Endothelial cell (in vitro differentiated cells): ENCODE data around the gene GSG1. TPM values are rescaled to one million over a fixed set of nuclear protein-coding genes. Genes with fewer than 3 reads are reported as not detected.
A peak's percentile ranks its signal among the peaks of the same experiment; 100 is the strongest.

Source experiments
- DNase-seq: peaks from one replicate; pipeline ENCODE4 v3.0.0; 2021; ENCODE audit warnings: low spot score
- H3K27ac Mint-ChIP-seq: one replicate; pipeline ENCODE4 v1.8.0; 2021; ENCODE audit warnings: mixed read lengths, inconsistent platforms; ENCODE audit not compliant: unreplicated experiment
- H3K27me3 Mint-ChIP-seq: one replicate; pipeline ENCODE4 v1.8.0; 2021; ENCODE audit warnings: mild to moderate bottlenecking, moderate library complexity, mixed read lengths, inconsistent platforms; ENCODE audit not compliant: unreplicated experiment
- H3K36me3 Mint-ChIP-seq: one replicate; pipeline ENCODE4 v1.8.0; 2021; ENCODE audit warnings: mild to moderate bottlenecking, low read depth, mixed read lengths, inconsistent platforms; ENCODE audit not compliant: unreplicated experiment
- H3K4me1 Mint-ChIP-seq: one replicate; pipeline ENCODE4 v1.8.0; 2021; ENCODE audit warnings: mild to moderate bottlenecking, mixed read lengths, inconsistent platforms; ENCODE audit not compliant: unreplicated experiment
- H3K4me3 Mint-ChIP-seq: one replicate; pipeline ENCODE4 v1.8.0; 2021; ENCODE audit warnings: mild to moderate bottlenecking, mixed read lengths, inconsistent platforms; ENCODE audit not compliant: unreplicated experiment
- H3K9me3 Mint-ChIP-seq: one replicate; pipeline ENCODE4 v1.8.0; 2021; ENCODE audit warnings: mixed read lengths, inconsistent platforms; ENCODE audit not compliant: unreplicated experiment
- total RNA-seq: library from RNA; stranded (reverse); fragmentation: NEBNext Ultra II Directional; extraction: Animal tissue kit (Norgen Biotek cat#: 25700); gene quantifications from one replicate; pipeline ENCODE4 v1.2.1, GENCODE V29; 2021; ENCODE audit not compliant: unreplicated experiment
- TF ChIP-seq, protein P1 (sequence below): fragments of 200-600 bp; sonication (generic); IDR thresholded peaks from one replicate; pipeline ENCODE4 v1.5.0; 2021; ENCODE audit warnings: antibody characterized with exemption; ENCODE audit not compliant: unreplicated experiment

The GSG1 gene
- total RNA-seq, 1 donor from 2014 or later, result 0.46 TPM

DNA sequence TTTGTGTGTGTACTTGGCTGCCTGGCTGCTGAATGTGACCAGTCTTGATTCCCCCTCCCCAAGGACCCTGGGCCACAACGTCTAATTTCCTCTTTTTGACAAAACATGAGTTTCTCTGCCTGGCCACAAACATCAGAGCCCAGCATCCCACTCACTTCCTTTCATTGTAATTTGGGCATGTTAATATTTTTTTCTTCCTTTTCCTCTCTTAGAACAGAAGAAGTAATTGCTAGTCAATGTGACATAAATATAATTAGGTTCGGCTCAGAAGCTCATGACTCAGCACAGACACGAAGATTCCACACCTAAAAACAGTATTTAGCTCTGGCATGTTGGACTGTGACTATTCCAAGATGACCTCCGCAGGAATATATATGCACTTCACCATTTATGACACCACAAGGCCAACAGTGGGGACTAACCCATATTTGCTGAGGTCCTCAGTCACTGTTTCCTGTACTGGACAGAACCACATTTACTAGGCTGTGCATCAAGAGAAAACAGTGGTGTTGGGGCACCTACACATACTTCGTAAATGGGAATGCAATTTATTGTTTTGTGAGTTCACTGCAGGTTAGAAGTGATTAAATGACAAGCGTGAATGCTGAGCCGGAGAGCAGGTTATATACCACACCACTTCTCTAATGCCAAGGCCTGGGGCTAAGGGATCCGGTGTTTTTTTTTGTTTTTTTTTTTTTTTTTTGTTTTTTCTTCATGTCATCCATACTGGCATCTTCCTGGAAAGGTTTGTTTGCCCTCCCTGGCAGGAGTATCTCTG is 4.2 kb downstream of the GSG1 start:
- Mint-ChIP-seq H3K4me1 (peaks cover 65% of the 10 kb centered on the region), H3K4me3 (peak overlapping the region; percentile 70), H3K27ac (peak overlapping the region; percentile 100), H3K36me3 (peaks cover 10% of the 10 kb centered on the region), H3K27me3 (peaks cover 19% of the 10 kb centered on the region), H3K9me3 (no peaks in the 10 kb centered on the region)
- peak; percentile 31 for DNase-seq
- TF ChIP-seq, protein P1, sequence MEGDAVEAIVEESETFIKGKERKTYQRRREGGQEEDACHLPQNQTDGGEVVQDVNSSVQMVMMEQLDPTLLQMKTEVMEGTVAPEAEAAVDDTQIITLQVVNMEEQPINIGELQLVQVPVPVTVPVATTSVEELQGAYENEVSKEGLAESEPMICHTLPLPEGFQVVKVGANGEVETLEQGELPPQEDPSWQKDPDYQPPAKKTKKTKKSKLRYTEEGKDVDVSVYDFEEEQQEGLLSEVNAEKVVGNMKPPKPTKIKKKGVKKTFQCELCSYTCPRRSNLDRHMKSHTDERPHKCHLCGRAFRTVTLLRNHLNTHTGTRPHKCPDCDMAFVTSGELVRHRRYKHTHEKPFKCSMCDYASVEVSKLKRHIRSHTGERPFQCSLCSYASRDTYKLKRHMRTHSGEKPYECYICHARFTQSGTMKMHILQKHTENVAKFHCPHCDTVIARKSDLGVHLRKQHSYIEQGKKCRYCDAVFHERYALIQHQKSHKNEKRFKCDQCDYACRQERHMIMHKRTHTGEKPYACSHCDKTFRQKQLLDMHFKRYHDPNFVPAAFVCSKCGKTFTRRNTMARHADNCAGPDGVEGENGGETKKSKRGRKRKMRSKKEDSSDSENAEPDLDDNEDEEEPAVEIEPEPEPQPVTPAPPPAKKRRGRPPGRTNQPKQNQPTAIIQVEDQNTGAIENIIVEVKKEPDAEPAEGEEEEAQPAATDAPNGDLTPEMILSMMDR, result no peak

DNA sequence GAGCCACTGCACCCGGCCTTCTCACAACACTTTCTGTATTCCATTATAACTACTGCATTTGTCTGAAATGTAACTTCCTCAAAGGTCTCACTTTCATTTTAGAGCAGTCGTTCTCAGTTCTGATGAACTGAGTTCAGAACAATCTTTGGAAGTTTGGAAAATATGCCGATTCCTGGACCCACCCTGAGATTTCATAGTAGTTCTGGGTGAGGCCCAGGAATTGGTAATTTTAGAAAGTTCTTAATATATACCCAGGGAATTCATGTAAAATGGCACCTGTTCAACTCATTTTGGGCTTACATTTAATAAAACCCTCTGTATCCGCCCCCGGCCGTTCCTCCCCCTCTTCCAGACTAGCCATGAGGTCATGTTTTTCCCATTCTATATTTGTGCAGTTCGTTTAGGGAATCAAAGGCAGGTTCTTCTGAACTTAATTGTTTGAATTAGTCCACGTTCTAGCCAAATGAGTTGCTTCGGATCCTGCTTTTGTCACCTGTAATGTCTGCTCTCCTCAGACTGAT is 5.9 kb downstream of the GSG1 start:
- H3K4me3 Mint-ChIP-seq, result peak overlapping the region; percentile 22
- peaks cover 10% of the 10 kb centered on the region for H3K36me3 Mint-ChIP-seq
- TF ChIP-seq, protein P1, result no peak
- H3K27me3 Mint-ChIP-seq, result peaks cover 18% of the 10 kb centered on the region
- peaks cover 56% of the 10 kb centered on the region for H3K4me1 Mint-ChIP-seq
- no peaks in the 10 kb centered on the region for H3K9me3 Mint-ChIP-seq
- H3K27ac Mint-ChIP-seq, result peak overlapping the region; percentile 100
- no peak for DNase-seq

DNA sequence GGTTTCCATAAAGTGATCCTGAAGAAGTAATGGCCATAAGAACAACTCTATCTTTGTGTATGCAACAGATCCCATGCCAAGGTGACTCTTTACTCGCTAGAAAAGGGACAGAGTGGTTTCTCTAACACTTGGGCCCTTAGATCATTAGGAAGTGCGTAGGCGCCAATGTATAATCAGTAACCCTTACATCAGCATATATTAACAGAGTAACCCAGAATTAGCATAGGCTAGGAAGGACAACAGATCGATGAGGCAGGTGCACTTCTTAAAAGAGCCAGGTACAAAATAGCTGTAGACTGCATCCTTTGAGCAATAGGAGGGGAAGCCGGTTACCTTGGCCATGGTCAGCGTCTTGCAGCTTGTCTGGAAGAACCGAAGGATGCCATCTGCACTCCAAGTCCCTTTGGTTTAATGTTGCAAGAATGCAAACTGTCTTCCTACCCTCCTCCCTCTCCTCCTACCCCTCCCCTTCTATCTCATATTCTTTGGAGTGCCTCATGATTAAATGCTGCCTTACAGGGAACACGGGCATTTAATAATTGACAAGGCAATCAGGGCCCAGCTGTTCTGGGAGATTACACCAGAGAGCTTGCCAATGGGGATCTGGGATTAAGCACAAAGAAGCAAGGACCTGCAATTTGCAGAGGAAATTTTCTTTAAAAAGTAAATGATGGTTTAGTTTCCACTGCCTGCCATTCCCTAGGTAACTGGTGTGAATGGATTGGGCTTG is 8.0 kb downstream of the GSG1 start:
- peaks cover 41% of the 10 kb centered on the region for H3K4me1 Mint-ChIP-seq
- TF ChIP-seq, protein P1, result no peak
- no peaks in the 10 kb centered on the region for H3K9me3 Mint-ChIP-seq

DNA sequence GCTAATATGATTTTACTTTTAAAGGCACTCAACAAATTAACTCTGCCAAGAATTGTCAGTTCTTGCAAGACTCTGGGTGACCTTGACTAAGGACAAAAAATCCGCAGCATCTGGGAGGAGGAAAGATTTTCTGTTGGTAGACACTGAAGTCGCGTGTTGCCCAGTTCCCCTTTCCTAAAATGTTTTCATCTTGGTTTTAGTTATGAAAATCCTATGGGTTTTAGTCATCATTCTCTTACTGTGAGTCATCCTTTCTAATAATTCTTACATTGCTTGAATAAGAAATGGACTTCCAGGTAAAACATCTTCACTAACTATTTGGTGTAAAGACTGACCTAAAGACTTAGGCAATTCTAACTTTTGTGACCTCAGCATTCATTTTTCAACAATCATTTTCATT is 9.1 kb downstream of the GSG1 start:
- TF ChIP-seq, protein P1, result no peak
- H3K4me3 Mint-ChIP-seq, result no peak overlapping the region
- H3K27ac Mint-ChIP-seq, result no peak overlapping the region
- peaks cover 10% of the 10 kb centered on the region for H3K27me3 Mint-ChIP-seq
- peaks cover 30% of the 10 kb centered on the region for H3K4me1 Mint-ChIP-seq
- DNase-seq, result no peak
- H3K36me3 Mint-ChIP-seq, result peaks cover 10% of the 10 kb centered on the region
- no peaks in the 10 kb centered on the region for H3K9me3 Mint-ChIP-seq

More for the DNA sequence above, 8.0 kb downstream of the GSG1 start:
- H3K27me3 Mint-ChIP-seq, result peaks cover 13% of the 10 kb centered on the region
- H3K27ac Mint-ChIP-seq, result no peak overlapping the region
- DNase-seq, result no peak
- H3K4me3 Mint-ChIP-seq, result no peak overlapping the region
- H3K36me3 Mint-ChIP-seq, result peaks cover 10% of the 10 kb centered on the region
